Measurements from ENCODE around the gene CADPS2.

DNA sequence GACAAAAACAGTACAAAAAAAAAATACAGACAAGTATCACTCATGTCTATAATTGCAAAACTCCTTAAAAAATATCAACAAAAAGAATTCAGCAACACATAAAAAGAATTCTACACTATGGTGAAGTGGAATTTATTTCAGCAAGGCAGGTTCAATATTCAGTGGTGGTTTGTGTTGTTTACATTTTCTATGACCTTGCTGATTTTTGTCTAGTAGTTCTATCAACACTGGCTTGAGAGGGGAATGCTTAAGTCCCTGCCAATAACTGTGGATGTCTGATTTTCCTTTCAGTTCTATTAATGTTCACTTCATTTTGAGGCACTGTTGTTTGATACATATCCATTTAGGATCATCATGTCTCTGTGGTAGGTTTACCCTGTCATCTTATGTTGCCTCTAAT is 58.5 kb downstream of the CADPS2 start:
- TF ChIP-seq RAD21 (IDR thresholded peaks at IDR 0.05) (no peak), SP1 (IDR thresholded peaks at IDR 0.05) (no peak)
- TF ChIP-seq, protein P1, sequence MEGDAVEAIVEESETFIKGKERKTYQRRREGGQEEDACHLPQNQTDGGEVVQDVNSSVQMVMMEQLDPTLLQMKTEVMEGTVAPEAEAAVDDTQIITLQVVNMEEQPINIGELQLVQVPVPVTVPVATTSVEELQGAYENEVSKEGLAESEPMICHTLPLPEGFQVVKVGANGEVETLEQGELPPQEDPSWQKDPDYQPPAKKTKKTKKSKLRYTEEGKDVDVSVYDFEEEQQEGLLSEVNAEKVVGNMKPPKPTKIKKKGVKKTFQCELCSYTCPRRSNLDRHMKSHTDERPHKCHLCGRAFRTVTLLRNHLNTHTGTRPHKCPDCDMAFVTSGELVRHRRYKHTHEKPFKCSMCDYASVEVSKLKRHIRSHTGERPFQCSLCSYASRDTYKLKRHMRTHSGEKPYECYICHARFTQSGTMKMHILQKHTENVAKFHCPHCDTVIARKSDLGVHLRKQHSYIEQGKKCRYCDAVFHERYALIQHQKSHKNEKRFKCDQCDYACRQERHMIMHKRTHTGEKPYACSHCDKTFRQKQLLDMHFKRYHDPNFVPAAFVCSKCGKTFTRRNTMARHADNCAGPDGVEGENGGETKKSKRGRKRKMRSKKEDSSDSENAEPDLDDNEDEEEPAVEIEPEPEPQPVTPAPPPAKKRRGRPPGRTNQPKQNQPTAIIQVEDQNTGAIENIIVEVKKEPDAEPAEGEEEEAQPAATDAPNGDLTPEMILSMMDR (IDR thresholded peaks at IDR 0.05; ENCODE audit: low read depth, low read length, missing input control): no peak

Data from liver (tissue), 3 donors.